Measurements from ENCODE around the gene MOB3B.

MOB3B gene

DNA sequence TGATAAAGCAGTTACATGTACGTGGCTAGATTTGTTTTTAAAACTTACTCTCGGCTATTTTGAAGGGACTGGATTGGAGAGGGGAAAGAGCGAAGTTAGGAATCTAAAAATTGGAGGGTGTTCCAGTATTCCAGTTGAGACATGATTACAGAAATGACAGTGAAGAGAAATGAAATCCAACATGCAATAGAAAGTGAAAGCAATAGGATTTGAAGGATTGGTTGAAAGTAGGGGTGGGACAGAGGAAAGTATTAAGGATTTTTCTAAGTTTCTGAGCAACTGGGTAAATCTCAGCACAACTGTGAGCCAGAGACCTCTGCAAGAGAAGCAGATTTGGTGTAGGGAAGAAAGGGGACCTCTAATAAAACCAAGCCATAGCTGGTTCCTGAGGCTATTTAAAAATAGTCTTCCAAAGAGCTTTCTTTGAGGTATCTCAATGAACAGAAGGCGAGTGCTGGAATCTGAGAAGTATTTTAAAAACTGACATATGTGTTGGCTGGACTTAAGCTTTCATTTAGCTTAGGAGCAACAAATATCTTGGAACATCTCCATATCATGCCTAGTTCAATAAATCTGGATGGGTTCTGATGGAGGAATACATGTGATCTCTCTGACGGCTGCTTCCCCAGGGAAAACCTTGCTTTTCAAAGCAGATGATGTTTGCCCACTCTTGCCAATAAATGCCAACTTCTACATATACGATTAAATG lies 115.9 kb downstream of the MOB3B start:
- DNase-seq: peak; percentile 39

DNA sequence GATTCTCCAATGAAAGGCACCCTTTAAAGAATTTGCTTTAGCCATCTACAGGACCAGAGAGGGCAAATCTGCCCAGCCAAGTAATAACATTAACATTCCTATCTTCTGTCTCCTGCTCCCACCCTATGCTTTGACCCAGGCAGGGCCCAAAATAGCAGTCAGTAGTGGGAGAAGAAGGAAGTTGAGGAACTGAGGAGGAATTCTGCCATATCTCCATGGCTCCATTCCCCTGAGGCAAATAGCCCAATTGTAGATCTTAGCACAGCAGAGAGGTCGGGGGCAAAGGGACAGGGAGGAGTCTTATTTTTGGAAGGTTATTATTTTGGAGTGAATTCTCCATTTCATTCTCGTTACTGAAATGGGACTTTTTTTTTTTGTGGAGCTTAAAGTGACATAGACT lies 116.7 kb downstream of the MOB3B start:
- no peak for DNase-seq

DNA sequence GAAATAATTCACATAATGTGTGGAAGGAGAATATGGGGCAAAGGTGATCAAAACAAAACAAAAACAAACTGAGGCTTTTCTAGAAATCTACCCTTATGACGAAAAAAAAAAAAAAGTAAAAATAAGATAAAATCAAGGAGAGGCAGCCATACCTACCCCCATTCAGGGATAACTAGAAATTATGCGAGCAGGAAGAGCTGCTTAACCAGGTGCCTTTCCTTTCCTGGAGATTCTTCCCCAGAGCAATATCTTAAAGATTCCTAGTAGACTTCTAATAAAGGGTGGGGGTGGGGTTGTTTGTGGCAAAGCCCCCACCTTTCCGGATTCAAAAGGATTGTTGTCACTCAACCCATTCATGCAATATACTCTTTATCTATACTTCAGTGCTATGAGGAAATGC lies 117.5 kb downstream of the MOB3B start:
- no peak for DNase-seq

DNA sequence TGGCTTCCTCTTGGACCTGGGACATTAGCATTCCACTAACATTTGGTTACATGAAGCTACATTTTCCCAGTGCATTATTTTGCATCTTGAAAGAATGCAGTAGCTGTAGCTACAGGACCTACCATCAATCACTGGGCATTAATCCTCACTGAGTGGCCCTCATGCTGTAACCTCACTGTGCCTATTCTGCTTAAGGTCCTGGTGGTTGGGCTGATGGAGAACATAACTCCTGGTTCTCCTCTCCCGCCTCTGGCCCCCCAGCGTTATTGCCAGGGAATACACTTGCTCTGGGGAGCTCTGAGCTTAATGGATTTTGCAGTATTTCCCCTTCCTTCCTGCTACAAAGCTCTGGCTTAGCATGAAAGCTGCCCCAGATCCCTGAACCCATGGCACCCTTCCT lies 121.1 kb downstream of the MOB3B start:
- DNase-seq: no peak

DNA sequence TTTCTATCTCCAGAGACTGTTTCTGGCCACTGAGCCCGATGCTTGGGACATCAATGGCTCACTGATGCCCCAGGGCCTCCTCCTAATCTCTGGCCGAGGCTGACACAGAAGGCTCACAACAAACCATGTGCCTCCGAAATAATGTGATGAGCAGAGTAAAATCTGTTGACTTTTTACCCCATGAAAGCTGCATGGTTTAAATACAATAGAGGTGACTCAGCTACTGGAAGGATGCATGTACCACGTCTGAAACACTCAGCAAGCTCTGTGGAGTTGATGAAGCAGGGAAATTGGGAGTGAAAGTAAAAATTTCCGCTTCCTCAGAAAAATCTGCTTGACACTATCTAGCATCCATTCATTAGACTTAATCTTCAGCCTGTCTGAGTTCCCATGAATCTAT lies 121.6 kb downstream of the MOB3B start:
- DNase-seq: peak; percentile 58

DNA sequence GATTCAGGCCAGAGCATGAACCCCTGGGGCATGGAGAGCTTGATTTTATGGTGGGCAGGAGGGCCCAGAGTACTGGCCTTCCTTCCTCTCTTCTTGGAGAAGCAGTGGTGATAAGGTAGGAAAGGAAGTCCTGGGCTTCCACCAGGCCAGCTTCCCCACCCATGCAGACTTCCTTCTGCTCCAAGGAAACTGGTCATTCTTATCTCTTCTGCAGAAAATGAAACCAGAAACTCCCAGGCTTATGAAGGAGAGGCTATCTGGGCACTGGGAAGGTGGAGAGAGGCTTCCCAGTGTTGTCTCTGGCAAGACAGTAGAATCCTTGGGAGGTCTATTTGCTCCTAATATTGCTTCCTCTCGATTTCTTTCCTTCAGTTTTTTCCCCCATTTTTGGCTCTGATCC lies 122.1 kb downstream of the MOB3B start:
- peak; percentile 31 for DNase-seq

DNA sequence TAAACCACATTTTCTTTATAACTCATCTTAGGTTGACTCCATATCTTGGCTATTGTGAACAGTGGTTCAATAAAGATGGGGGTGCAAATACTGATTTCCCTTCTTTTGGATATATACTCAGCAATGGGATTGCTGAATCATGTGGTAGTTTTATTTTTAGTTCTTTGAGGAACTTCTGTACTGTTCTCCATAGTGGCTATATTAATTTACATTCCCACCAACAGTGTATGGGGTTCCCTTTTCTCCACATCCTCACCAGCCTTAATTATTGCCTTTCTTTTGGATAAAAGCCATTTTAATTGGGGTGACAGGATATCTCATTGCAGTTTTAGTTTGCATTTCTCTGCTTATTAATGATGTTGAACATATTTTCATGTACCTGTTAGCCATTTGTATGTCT lies 125.0 kb downstream of the MOB3B start:
- peak; percentile 47 for DNase-seq

DNA sequence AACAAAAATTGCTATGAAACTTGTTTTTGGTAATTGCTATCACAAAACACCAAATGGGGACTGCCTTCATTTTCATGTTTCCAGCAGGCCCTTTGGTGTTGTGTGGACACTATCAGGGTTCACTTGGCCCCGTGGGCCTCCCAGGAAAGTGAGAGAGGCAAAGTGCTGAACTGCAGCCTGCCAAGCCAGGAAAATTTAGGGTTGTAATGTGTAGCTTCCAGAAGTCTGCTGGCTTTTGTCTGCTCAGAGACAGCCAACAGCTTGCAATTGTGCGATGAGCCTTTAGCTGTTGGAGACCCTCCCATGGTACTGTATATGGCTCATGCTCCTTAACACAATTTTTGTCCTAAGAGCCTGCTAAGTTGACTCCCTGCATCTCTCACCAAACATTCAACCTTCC lies 127.0 kb downstream of the MOB3B start:
- DNase-seq: no peak

DNA sequence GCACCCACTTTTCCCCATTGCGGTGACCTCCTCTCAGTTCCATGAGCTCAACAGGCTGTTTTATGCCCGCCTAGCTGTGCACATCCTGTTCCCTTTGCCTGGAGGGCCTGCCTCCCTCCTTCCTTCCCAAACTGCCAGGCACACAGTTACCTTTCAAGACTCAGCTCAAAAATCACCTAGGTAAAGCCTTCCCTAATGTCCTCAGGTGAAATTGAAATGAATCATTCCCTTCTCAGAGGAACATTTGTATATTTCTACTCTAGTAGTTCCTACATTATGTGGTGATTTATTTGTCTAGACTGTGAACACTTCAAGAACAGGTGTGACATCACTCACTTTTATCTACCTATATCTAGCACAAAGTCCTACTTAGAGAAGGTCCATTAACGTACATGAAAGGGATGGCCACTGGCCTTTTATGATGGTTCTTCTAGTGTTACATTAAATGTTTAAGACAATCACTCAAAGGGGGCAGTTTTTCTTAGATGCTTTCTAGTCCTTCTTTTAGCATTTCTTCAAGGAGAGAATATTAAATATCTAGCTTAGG lies 129.2 kb downstream of the MOB3B start:
- no peak for DNase-seq

DNA sequence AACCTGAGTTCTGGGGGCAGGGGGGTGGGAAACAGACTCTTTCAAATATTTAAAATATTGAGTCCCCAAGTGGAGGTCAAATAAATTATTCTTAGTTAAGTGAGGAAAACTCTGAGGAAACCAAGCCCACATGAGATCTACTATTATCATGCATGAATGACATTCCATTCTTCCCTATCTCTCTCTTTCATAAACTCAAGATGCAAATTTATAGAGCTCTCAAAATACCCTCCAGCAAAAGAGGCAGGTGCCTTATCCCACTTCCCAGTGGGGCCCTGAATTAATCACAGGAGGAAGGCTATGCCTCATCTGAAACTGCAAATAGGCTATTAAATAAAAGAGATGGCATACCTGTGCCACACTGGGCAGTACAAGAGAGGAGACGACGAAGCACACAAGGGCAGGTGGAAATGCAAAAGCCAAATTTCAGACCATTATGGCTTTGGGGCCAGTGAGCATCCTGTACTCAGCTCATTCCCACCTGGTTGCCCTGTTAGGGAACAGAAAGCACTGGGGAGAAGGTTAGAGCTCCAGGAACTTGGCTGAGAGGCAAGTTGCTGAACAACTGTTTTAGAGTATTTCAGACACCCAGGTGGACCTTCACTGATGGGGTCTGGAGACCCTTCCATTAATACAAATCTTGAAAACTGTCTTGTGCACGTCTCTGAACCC lies 130.5 kb downstream of the MOB3B start:
- DNase-seq: no peak

DNA sequence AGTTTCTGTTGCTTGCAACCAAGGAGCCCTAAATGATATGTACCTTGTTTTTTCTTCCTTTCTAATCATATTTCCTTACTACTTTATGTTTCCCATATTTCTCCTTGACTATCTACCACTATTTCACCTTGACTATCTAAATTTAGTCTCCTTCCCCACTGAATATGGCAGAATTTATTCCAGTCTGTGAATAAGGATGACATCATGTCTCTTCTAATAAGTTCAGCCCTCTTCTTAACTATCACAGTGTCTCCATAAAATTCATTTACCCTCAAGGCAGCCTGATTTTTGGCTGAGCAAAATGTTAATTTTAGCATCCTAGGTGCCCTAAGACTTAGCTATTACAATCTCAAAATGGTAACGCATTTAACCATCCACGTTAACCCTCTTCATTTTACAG lies 133.1 kb downstream of the MOB3B start:
- DNase-seq: no peak

DNA sequence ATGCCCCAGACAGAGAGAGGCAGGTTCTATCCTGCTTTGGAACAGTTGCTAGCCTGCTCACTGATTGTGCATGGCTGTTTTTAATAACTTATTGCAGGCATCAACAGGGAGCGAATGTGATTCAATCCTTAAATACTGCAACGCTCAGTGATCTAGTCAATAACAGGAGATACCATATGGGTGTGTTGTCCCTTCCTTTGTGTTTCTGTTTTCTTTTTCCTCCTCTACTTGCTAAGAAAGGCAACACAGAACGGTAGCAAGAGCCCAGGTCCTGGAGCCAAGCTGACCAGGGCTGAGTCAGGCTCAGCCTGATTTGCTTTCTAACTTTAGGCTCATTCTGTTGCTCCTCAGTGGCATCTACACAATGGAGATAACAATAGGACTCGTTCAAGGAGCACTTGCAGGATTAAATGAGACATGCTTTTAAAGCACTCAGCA lies 134.1 kb downstream of the MOB3B start:
- DNase-seq: no peak

DNA sequence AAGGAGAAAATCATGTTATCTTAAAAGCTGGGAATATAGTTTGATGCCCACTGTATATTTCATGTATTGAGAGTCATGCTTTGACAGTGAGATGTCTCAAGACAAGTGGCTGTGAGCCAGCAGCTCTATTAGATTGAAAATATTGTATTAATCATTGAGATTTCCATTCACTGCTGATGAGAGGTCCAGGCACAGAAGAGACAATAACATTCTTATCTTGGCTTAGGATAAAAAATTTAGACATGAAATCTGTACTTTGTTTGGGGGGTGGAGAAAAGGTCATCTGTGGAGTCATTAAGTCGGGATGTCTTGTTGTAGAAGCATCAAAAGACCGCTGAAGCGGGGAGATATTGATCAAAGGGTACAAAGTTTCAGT lies 134.8 kb downstream of the MOB3B start:
- DNase-seq: no peak

DNA sequence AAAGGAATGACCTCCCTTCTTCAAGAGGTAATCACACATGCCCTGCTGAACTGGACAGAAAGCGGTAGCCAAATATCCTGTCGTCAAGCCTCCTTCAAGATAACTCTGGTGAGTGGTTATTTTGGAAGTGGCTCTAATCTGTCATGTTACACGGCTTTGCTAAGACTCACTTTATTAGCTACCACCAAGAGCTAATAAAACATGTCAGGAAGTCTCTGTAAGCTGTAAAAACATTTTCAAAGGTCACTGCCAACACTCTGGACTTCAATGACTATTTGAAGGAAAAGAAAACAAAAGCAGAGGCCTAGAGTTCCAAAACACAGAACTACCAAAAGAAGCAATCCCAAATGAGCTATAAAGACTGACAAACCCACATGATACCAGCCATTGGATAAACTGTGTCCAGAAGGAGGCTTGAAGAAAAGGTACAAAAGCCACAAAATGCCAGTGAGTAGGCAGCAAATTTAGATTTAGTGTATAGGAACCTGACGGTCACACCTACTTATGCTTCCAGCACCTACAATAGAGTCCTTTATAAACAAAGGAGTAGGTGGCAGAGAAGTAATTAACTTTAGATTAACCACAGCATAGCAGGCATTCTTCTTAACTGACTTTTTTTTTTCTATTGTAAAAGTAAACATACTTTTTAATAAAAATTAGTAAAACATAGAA lies 135.3 kb downstream of the MOB3B start:
- DNase-seq: no peak

DNA sequence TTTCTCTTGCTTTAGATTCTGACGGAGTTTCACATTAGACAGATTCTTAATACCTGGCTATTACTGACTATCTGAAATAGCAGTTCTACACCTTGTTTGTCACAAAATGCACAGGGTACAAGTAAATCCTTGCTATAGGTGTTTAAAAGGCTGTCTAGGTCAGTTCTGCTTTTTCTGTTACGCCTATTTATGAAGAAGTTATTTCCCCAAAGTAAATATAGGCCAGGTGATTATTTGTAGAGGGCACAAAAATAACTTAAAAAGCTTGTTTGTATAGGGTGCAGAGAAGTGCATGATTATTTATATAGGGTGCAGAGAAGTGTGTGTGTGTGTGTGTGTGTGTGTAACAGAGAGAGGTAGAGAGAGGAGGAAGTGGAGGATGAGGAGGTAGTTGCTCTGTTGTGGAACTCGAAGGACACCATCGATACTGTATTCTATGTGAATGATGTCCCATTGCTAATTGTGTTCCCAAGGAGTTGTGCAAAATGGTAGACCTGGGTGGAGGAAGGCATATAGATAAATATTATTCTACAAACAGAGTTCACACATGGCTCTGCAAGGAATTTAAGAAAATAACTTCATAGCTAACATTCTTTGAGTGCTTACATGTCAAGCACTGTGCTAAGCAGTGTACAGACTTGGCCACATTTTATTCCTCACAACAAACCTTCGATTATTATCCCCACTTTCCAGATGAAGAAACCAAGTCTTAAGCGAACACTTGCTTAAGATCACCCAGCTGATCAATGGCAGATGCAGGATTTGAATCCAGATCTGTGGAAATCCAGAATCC lies 136.4 kb downstream of the MOB3B start:
- DNase-seq: no peak

DNA sequence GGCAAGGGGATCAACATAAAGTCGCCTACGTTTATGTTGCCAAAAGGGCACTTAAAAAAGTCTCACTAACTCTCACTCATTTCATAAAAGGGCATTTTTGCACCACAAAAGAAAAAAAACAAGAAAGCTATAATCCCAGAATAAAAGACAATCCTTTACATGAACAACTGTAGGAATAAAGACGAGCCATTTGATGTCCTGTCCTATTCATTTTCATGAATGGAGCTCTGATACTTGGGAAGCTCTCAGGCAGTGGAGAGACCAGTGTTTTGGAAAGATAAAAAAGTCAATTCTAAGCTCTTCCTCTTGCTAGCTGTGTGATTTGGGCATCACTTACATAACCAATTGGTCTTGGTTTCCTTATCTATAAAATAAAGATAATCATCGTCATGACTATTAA lies 137.2 kb downstream of the MOB3B start:
- DNase-seq: no peak

DNA sequence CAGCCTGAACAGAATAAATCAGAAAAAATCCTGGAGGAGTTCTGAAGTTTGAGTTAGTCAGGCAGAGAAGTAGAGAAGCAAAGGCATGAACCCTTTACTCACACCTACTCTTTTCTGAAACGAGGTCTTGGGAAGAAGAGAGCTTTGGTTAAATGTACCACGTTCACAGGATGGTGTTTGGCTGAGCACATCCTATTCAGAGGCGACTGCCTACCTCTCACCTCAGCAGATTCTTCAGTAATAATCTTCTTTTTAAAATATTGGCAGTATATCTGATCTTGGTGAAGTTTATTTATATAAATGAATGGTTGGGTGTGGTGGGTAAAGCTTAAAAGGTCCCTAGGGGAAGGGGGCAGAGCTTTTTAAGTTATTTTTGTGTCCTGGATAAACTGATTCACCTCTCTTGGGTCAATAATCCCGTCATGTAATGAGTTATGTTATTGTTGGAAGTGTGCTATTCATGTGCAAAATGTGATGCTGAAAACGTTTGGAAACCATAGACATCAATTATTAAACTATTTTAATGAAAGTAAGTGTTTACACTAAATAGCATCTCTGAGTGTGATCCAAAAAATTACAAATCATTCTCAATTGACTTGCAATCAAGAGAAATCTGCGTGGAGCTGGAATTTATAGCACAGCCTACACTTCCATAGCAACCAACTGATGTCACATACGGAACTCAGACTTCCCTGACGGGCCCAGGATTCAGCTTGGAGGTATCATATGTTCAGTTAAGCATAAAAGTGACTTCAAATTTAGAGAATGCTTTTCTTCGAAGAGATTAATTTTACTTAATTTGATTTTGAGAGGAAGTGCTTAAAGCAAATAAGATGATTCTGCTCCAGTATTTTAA lies 138.3 kb downstream of the MOB3B start:
- no peak for DNase-seq

DNA sequence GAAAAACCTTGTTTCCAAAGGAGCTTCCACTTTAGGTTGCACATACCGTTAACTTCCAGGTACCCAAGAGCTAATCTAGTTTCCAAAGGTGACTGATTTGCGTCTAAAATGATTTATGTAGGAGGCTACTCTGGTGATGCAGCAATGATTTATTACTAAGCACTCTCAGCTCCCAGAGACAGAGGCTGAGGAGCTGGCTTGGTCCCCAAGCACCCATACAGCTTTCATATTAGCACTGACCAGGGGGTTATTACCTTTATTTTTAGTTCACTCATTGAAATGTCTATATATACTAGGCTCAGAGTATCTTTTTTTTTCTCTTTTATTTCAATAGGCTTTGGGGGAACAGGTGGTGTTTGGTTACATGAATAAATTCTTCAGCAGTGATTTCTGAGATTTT lies 141.5 kb downstream of the MOB3B start:
- DNase-seq: no peak

DNA sequence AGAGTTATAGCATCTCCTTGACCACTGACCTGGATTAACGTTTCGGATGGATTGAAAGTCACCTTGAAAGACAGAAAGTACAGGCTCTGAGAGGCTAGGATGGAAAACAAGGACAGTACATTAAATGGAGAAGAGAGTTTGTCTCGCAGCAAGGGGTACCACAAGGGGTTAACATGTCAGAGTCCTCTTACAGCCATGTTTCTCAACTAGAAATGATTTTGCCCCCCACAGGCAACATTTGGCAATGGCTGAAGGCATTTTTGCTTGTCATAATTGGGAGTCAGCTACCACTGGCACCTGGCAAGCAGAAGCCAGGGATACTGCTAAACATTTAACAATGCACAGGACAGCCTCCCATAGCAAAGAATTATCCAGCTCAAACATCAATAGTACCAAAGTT lies 141.9 kb downstream of the MOB3B start:
- no peak for DNase-seq

DNA sequence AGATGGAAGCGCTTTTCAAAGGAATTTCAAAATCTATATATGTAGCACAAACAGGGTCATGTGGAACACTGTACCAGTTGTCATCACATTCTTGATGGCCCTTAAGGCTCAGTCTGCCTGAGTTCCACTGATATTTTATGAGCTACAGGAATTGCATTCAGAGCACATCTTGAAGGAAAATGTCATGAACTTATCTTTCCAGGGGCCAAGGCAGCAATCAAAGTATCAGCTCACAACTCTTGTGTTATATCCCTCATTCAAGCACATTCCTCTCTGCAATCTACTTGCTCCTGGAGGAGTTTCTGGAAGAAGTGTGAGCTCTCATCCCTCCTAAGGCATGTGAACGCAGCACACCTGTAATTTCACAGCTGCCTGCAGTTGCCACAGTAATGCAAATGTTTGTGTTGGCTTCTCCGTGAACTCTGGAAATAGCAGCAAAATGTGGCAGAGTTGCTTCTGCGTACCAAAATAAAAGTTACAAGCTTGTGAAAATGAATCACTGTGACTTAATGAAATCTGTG lies 143.0 kb downstream of the MOB3B start:
- no peak for DNase-seq

DNA sequence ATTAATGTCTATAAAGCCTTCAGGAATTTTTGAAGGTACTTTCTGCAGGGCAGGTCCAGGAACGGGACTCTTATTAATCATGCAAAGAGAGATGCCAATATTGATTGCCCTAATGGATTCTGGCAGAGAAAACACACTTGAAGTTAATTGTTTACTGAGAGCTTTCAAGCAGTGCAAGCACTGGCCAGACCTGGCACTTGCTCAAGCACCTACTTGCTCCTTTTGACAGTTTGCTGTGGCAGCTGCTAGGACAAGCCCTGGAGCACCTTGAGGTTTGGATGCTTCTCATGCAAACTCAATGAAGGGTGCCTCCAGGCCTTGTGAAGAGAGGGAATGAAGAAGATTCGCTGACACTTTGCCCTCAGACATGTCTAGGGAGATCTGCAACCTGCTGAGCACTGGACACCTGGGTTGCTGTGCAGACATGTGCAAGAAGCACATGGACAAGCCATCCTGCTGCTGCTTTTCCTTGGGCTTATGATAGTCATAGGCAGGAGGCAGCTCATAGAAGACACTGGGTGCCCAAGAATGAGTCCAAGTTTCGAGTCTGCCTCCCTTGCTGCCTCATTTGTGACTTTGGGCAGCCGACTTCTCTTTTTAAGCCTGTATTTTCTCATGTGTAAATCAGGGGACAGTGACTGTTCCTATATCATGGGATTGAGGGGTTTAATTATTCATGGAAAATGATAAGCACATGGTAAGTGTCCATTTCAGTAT lies 143.8 kb downstream of the MOB3B start:
- no peak for DNase-seq
